GM19240 (cell line): Measurements from ENCODE around the gene ANKRD17.
"Not testable (repeated sequence)": the region's sequence is repeated elsewhere in the genome, so short reads cannot be mapped to it uniquely, and the experiment has no call there.

Experiments
- DNase-seq: peaks from one replicate; pipeline ENCODE4 v3.0.0; 2011; ENCODE audit warnings: low spot score; ENCODE audit not compliant: insufficient read length

ANKRD17 gene

GRCh38 chr4:73245955-73246354, 12.6 kb downstream of the ANKRD17 start:
- no peak for DNase-seq

- no peak for DNase-seq
Observed at GRCh38 chr4:73244945-73245601, 13.5 kb downstream of the ANKRD17 start.

DNA sequence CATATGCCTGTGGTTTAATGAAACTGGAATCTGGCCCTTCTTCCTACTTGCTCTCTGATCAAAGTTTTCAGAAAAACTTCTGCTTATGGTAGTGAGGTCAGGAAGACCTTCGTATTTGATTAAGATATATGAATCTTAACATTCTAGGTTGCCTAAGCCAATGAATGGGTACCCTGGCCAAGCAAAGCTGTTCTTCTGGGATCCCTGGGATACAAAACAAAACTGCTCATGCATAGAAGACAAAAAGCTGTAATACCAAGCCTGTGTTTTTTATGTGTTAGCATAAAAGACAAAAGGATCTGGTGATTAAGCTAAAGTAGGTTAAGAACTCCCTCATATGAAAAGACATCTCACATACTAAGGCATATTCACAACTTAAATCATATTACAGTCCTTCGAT, 21.6 kb downstream of the ANKRD17 start:
- no peak for DNase-seq

- no peak for DNase-seq
Observed at GRCh38 chr4:73236151-73236550, 22.4 kb downstream of the ANKRD17 start.

GRCh38 chr4:73234712-73235111, 23.9 kb downstream of the ANKRD17 start:
- DNase-seq: no peak

GRCh38 chr4:73231518-73232487, 26.8 kb downstream of the ANKRD17 start:
- DNase-seq: no peak

DNA sequence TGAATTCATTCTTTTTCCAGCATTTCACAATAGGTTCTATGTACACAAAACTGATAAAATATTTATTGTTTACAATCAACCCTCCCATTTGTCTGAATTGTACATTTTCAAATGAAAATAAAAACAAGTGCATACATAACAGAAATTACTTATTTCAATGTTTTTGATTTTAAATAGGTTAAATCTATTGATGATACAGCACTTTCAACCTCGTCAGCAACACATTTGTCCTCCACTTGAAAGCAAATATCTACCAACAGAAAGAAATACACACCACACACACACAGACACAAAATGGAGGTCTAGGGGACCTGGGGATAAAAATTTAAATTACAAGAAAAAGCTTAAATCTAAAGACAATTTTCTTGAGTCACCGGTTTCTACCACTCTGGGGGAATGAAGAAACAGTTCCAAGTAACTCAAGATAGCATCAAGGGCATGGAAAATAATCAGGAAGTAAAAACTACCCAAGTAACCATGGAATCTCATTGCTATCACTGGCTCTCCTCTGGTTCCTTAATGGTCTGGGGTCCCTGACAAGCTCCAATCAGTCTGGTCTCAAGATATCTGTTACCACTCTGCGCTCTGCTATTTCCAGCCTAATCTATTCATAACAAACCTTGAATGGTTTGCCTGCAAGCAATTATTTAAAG, 27.6 kb downstream of the ANKRD17 start:
- DNase-seq: no peak

- DNase-seq: not testable (repeated sequence)
Observed at GRCh38 chr4:73228800-73229199, 29.8 kb downstream of the ANKRD17 start.

DNA sequence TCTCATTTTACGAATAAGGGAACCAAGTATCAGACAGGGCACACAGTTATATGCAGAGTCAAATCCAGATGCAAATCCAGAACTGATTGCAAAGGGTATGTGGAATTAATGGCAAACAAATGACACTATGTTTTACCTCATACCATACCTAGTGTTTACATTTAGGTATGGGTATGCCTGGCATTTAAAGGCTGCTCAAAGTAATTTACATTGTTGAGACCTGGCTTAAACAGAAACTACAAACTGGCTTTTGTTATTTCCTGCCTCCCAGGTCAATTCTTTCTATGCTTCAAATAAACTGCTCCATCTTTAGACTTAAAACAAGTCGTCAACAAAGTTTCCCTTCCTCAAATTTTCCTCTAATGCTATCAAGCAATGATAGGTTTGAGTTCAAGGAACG, 33.7 kb downstream of the ANKRD17 start:
- no peak for DNase-seq

DNA sequence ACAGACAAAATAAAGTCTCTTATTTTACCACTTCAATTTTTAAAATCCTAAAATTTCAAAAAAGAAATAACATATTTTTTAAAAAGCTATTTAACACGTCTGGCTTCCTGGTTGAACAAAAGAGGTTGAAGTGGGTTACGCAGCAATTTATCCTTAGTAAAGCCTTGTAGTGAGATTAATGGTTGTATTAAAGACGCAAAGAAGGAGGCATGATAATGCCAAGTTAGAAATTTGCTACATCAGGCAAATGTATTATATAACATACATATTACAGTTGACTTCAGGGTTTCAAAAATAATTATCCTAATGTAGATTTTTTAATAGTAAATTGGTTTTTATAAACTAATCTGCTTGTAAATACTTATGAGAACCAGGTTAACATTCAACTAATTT, 35.3 kb downstream of the ANKRD17 start:
- no peak for DNase-seq

GRCh38 chr4:73222466-73223257, 35.9 kb downstream of the ANKRD17 start:
- peak; percentile 0 for DNase-seq

DNA sequence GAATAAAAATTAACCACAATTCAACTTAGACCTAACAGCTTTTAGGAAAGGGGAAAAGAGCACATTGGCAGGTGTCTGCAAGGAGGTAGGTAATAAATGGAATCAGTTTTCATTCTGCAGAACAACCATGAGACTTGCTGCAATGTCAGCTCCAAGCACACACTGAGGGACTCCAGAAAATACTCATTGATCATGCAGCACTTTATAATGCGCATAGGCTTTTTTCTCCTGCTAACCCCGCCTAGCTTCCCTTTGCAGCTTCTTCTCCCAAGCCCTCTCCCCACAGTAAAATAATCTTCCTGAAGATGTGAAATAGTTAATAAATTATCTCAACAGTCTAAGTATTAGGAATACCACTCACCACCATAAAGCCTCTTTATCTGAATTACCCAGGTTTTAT, 36.9 kb downstream of the ANKRD17 start:
- DNase-seq: no peak

- no peak for DNase-seq
Observed at GRCh38 chr4:73220815-73221214, 37.8 kb downstream of the ANKRD17 start.

DNA sequence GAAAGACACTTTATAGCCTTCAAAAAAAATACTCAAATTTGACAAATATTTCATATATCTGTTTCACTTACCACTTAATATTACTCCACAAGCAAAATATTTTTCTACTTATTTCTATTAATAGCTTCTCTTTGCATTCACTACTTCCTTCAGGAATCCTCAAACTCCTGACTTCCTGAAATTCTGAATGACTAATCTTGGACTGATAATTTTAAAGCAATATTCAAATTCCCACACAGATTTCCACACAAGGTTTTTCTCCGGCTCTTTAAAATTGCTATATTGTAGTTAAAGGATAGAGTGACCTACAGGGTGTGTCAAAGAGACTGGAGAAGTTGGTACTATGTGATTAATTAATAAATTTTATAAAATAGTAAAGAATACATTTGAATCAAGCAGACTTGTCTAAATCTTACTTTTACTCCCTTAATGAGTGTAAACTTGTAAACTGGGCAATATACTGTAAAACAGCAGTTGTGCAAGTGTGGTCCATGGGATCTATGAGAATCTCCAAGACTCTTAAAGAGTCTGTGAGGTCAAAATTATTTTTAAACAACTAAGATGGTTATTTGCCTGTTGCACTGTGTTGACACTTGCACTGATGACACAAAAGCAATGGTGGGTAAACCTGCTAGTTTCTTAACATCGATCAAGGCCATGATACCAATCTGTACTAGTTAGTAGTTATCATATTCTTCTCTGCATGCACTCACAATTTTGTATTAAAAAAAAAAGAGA, 44.5 kb downstream of the ANKRD17 start:
- no peak for DNase-seq

GRCh38 chr4:73212982-73213730, 45.4 kb downstream of the ANKRD17 start:
- no peak for DNase-seq

DNA sequence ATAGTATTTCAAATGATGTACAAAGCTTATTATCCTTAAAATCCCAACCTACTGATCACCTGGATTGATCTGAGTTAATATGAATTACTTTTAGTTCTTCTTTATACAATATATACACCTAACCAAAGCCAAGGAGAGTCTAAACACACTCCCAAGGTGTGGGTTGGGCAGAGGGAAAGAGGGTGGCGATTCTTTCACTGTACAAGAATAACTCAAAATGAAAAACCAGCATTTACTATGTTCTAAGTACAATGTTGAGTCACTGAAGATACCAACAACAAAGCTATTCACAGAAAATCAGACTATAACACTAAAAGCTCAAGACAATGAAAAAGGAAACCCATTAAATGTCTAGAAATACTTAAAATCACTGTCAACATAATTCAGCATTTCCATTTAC, 46.6 kb downstream of the ANKRD17 start:
- DNase-seq: no peak

GRCh38 chr4:73208376-73208775, 50.2 kb downstream of the ANKRD17 start:
- no peak for DNase-seq

GRCh38 chr4:73206236-73206635, 52.4 kb downstream of the ANKRD17 start:
- DNase-seq: no peak

DNA sequence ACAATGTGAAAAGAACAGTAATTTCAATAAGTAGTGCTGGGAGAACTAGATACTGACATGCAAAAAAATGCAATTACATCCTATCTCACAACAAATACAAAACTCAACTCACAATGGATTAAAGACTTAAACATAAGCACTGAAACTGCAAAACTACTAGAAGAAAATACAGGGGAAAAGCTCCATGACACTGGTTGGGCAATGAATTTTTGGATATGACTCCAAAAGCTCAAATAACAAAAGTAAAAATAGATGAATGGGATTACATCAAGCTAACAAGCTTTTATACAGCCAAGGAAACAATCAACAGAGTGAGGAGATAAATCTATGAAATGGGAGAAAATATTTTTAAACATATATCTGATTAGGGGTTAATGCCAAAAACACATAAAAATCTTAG, 53.1 kb downstream of the ANKRD17 start:
- no peak for DNase-seq

DNA sequence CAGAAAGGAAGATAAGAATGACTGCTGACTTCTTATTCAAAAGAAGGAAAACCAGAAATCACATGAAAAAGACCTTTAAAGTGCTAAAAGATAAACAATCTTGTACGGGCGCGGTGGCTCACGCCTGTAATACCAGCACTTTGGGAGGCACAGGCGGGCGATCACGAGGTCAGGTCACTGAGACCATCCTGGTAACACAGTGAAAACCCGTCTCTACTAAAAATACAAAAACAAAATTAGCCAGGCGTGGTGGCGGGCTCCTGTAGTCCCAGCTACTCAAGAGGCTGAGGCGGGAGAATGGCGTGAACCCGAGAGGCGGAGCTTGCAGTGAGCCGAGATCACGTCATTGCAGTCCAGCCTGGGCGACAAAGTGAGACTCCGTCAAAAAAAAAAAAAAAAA, 54.6 kb downstream of the ANKRD17 start:
- DNase-seq: not testable (repeated sequence)
